GM19240 (cell line): ENCODE measurements around the gene ALB.

Source experiments
- DNase-seq: peaks from one replicate; pipeline ENCODE4 v3.0.0; 2011; ENCODE audit warnings: low spot score; ENCODE audit not compliant: insufficient read length

ALB gene

DNA sequence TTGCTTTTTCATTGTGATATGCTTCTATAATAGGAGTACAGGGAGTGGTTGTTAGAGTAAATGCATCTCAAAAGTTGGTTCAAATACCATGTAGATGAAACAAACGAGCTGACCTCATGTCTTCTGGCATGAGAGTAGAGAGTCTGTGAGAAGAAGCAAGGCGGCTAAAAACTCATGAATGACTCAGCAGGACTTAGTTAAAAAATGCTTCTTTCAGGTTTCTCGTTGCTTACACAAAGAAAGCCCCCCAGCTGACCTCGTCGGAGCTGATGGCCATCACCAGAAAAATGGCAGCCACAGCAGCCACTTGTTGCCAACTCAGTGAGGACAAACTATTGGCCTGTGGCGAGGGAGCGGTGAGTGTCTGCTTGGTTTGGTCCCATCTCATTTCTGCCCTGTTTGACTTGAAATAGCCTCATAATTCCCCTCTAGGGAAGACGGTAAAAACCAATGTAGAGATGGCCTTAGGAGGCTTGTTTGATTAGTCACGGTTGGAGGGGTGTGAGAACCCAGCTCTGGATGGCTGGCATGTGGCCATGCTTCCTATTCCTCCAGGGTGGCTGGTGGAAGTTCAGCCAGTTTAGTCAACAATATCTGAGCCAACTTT is 46.4 kb downstream of the ALB start:
- no peak for DNase-seq

DNA sequence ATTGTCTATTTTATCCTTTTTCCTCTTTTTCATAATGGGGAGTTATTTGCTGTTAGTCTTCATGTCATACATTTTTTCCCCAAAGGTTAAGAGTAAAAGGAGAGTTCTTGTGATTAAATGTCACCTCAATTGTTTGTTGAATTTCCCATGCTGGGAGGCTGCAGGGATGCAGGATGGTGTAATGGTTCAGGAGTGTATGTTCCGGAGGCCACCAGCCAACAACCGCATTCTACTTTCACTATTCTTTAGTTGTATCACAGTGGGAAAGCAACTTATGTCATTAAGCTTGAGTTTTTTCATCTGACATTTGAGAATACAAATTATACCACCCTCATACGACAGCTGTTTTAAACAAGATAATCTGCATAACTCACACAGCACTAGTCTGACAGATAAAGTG is 47.3 kb downstream of the ALB start:
- DNase-seq, result no peak

DNA sequence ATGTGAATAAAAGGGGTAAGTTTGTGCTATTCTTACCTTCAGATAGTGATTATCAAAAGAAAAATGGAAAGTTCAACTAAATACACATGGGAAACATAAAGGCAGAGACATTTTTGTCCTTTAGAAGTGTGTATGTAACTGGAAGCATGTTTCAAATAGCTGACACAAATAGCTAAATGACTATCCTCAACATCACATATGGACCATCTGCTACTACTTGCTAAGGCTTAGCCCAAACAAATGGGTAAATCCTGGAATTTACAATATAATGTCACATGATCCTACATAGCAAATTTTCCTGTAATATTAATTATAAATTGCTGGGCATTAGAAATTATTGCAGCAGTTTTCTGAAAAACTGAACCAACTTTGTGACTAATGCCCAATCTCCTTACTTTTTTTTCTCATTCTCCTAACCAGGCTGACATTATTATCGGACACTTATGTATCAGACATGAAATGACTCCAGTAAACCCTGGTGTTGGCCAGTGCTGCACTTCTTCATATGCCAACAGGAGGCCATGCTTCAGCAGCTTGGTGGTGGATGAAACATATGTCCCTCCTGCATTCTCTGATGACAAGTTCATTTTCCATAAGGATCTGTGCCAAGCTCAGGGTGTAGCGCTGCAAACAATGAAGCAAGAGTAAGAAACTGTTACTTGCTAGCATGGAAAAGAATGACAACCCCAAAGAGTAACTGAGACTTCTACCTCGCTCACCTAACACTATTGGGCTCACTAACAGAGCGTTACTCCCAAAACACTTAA is 48.1 kb downstream of the ALB start:
- DNase-seq, result no peak

DNA sequence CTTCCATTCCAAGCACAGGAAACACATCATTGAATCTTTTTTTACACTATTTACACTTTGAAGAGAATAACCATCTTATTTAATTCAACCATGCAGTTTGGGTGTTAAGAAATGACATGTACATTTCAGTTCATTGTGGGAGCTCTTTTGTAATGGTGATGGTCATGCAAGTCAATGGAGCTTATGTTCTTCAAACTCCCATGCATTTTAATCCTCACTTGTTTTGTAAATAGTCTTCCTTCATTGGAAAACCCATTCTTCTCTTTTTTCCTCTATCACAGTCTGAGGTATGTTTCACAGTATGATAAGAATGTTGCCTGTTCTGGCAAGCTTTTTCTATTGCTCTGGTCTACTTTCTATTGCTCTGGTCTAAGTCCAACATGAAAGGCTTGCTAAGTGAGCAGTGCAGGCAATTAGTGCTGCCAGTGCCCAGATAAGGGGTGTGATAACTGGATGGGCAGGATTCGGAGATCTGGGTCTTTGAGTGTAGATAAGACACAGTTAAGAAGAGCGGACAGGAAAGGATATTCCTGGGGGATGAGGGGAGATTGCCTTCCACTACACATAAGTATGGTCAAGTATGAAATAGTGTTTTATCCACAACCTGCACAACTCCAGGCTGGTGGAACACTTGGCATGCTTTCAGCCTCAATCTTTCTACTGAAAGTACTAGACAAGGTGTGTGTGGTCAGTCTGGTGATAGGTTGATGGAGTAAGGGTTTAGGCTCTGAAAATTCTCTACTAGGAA is 49.0 kb downstream of the ALB start:
- DNase-seq, result no peak

DNA sequence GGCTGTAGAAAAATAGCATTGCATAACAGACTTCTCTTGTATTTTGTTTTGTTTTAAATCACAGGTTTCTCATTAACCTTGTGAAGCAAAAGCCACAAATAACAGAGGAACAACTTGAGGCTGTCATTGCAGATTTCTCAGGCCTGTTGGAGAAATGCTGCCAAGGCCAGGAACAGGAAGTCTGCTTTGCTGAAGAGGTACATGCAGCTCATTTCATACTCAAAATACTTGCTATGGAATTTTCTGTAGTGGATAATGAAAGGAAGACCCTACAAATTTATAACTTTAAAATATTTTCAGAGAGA is 49.6 kb downstream of the ALB start:
- DNase-seq, result no peak

DNA sequence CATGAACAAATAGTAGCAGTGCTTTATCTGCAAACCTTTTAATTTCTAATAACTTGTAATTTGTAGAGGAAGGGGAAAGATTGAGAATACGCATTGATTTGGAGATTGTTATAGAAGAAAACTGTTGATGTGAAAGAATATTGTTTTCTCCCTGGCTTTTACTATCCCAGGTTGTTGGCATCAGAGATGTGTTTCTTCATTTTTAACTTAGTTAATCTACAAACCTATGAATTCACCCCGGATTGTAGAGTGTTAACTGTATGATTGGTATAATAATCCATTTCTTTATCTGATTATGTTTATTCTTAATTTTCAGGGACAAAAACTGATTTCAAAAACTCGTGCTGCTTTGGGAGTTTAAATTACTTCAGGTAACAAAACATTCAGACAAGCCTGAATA is 50.8 kb downstream of the ALB start:
- DNase-seq, result no peak

DNA sequence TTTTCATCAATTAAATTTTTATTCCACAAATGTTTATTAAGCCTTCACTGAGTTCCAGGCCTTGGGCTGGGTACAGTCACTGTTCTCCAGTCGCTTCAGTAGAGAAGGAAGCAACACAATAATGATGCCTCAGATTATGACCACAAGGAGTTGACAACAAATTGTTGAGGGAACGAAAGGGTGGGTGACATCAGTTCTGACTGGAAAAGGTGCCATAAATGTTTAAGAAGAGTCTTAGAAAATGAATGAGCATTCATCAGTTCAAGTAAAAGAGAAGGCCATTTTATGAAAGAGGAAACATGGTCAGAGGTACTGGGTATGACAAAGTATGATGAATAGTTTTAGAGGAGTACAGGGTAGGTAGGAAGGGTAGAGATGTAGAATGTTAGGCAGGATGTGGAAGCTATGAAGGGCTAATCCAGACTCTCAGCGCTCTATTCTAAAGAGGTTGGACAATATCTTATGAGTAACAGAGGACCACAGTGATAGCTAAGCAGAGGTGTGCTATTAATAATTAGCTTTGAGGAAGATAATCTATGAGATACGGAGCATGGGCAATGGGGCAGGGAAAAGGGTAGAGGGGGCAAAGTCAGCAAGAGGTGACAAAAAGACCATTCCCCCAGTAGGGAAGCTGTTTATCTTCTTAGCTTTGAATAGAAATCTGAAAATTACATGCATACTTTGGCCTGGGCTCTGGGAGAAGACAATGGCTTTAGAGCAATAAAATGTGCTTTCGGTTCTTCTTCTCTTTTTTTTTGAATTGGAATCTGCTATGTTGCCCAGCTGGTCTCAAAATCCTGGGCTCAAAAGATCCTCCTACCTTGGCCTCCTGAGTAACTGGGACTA is 52.3 kb downstream of the ALB start:
- no peak for DNase-seq

DNA sequence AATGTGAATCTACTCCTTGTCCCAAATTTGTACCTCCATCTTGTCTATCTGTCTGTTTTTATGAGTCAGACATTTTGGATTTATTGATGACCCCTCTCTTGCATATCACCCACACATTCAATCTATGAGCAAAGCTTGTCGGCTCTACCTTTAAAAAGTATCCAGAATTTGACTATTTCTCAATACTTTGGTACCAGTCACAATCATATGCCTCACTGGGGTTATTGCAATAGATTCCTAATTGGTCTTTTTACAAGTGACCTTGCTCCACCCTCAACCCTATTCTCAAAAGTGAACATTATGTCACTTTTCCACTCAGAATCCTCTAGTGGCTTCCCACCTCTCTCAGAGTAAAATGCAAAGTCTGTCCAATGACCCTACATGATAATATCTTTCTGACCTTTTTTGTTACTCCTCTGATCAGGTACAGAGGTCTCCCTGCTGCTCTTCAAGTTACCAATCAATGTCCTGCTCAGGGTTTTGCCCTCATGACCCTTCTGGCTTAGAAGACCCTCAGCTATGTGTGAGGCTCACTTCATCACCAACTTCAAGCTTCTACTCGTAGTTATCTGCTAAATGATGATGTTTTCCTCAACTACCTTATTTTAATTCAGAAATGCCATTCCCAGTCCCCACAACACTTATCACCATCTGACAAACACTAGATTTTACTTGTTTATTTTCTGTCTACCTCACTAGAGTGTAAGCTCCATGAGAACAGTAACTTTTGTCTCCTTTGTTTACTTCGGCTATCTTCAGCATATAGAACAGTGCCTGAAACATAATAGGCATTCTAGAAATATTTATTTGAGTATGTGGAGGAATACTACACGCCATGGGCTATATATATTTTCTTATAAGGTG is 54.3 kb downstream of the ALB start:
- no peak for DNase-seq

DNA sequence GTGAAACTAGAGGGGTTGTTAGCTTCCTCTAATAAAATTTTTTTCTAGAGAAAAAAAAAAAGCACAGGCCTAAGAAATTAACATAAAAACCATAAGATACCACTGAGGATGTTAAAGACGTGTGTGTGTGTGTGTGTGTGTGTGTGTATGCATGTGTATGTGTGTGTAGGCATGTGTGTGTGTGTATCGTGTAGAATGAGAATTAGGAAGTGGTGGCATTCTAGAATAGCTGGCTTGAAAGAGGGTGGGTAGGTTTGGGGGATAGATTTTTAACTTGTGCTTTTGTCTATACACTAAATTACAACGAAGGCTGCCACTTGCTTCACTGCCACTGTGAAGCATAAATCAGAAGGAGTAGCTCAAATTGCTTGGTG is 54.9 kb downstream of the ALB start:
- no peak for DNase-seq

DNA sequence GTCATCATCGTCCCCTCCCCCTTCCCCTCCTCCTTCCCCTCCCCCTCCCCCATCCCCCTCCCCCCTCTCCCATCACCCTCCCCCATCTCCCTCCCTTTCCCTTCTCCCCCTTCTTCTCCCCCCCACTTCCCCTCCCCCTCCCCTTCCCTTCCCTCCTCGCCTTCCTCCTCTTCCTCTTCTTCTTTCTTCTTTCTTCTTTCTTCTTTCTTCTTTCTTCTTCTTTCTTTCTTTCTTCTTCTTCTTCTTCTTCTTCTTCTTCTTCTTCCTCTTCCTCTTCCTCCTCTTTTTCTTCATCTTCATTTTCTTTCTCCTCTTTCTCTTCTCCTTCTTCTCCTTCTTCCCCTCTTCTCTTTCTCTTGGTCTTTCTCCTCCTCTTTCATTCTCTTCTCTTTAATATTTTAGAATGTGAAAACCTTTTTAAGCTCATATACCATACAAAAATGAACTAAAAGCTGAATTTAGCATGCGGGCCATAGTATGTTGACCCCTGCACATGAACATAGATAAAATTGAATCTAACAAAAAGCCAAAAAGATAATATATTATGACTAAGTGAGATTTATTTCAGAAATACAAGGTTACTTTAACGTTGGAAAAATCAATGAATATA is 56.9 kb downstream of the ALB start:
- no peak for DNase-seq

DNA sequence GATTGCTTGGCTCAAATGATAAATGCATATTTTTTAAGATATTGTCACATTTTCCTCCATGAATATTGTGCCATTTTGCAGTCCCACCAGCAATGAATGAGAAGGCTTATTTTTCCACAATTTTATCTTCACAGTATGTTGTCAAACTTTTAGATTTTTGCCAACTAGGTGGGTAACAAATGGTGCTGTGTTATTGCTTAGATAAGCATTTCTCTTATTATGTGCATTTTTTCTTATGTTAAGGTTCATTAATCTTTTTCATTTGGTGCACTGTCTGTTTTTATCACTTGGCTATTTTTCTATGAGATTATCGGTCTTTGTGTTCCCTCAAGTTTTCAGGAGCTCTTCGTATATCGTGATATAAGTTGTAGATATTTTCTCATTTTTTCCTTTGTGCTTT is 64.1 kb downstream of the ALB start:
- DNase-seq, result no peak

DNA sequence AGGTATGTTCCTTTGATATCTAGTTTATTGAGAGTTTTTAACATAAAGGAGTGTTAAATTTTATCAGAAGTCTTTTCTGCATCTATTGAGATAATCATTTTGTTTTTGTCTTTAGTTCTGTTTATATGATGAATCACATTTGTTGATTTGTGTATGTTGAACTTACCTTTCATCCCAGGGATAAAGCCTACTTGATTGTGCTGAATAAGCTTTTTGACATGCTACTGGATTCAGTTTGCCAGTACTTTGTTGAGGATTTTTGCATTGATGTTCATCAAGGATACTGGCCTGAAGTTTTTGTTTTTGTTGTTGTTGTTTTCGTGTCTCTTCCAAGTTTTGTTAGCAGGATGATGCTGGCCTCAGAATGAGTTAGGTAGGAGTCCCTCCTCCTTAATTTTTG is 66.6 kb downstream of the ALB start:
- no peak for DNase-seq
